Retina (tissue), 1 donor: ENCODE measurements around the gene CDC5L.

ENCODE experiments used
- DNase-seq: peaks from one replicate; pipeline ENCODE4 v3.0.0-alpha.2; 2016

CDC5L gene

GRCh38 chr6:44456070-44456965 lies 68.8 kb downstream of the CDC5L start:
- peak; percentile 46 for DNase-seq

- DNase-seq, result no peak
Observed at GRCh38 chr6:44456966-44457292, 69.4 kb downstream of the CDC5L start.

- DNase-seq, result no peak
Observed at GRCh38 chr6:44457596-44457995, 70.1 kb downstream of the CDC5L start.

- DNase-seq, result no peak
Observed at GRCh38 chr6:44458551-44458950, 71.0 kb downstream of the CDC5L start.

- DNase-seq, result no peak
Observed at GRCh38 chr6:44462335-44462734, 74.8 kb downstream of the CDC5L start.

GRCh38 chr6:44462797-44463727 lies 75.6 kb downstream of the CDC5L start:
- DNase-seq, result no peak

- no peak for DNase-seq
Observed at GRCh38 chr6:44463728-44464450, 76.4 kb downstream of the CDC5L start.

GRCh38 chr6:44464527-44465310 lies 77.2 kb downstream of the CDC5L start:
- no peak for DNase-seq

- DNase-seq, result no peak
Observed at GRCh38 chr6:44466955-44467354, 79.4 kb downstream of the CDC5L start.

GRCh38 chr6:44468835-44469234 lies 81.3 kb downstream of the CDC5L start:
- no peak for DNase-seq

GRCh38 chr6:44470115-44470464 lies 82.6 kb downstream of the CDC5L start:
- DNase-seq, result no peak

- no peak for DNase-seq
Observed at GRCh38 chr6:44470746-44471145, 83.2 kb downstream of the CDC5L start.

GRCh38 chr6:44471271-44471981 lies 83.9 kb downstream of the CDC5L start:
- no peak for DNase-seq

GRCh38 chr6:44472250-44472945 lies 84.9 kb downstream of the CDC5L start:
- DNase-seq, result no peak

- no peak for DNase-seq
Observed at GRCh38 chr6:44473393-44474189, 86.1 kb downstream of the CDC5L start.

- DNase-seq, result no peak
Observed at GRCh38 chr6:44474190-44474631, 86.7 kb downstream of the CDC5L start.

GRCh38 chr6:44474643-44475042 lies 87.1 kb downstream of the CDC5L start:
- DNase-seq, result no peak

- no peak for DNase-seq
Observed at GRCh38 chr6:44475417-44475778, 87.9 kb downstream of the CDC5L start.

- DNase-seq, result peak; percentile 94
Observed at GRCh38 chr6:44475779-44476434, 88.4 kb downstream of the CDC5L start.

- no peak for DNase-seq
Observed at GRCh38 chr6:44476849-44477248, 89.3 kb downstream of the CDC5L start.
